ENCODE measurements around the gene WDFY1.

Gene WDFY1

GRCh38 chr2:223918671-223919134, 26.4 kb downstream of the WDFY1 start:
- TF ChIP-seq FOXP2 (optimal IDR thresholded peaks at IDR 0.05; ENCODE audit: borderline replicate concordance, extremely low read depth, extremely low read length, insufficient read depth): no peak
- no peak for TF ChIP-seq SIN3A (IDR thresholded peaks at IDR 0.05; ENCODE audit: borderline replicate concordance, insufficient read depth, low read length)
- TF ChIP-seq POLR2AphosphoS5 (IDR thresholded peaks at IDR 0.05; ENCODE audit: low read depth, low read length): no peak
- TF ChIP-seq REST (IDR thresholded peaks at IDR 0.05; ENCODE audit: insufficient read depth in 1 of 2, low read depth in 2 of 2, low read length in 2 of 2): no peak
- TF ChIP-seq TAF1 (IDR thresholded peaks at IDR 0.05; ENCODE audit: borderline replicate concordance, insufficient read depth, low read length): no peak

- TF ChIP-seq REST (IDR thresholded peaks at IDR 0.05; ENCODE audit: insufficient read depth in 1 of 2, low read depth in 2 of 2, low read length in 2 of 2) (no peak), TAF1 (IDR thresholded peaks at IDR 0.05; ENCODE audit: borderline replicate concordance, insufficient read depth, low read length) (no peak), FOXP2 (optimal IDR thresholded peaks at IDR 0.05; ENCODE audit: borderline replicate concordance, extremely low read depth, extremely low read length, insufficient read depth) (no peak), POLR2AphosphoS5 (IDR thresholded peaks at IDR 0.05; ENCODE audit: low read depth, low read length) (no peak), SIN3A (IDR thresholded peaks at IDR 0.05; ENCODE audit: borderline replicate concordance, insufficient read depth, low read length) (no peak)
Measured at GRCh38 chr2:223916181-223916920, 28.8 kb downstream of the WDFY1 start.

- TF ChIP-seq POLR2AphosphoS5 (IDR thresholded peaks at IDR 0.05; ENCODE audit: low read depth, low read length) (no peak), REST (IDR thresholded peaks at IDR 0.05; ENCODE audit: insufficient read depth in 1 of 2, low read depth in 2 of 2, low read length in 2 of 2) (no peak), FOXP2 (optimal IDR thresholded peaks at IDR 0.05; ENCODE audit: borderline replicate concordance, extremely low read depth, extremely low read length, insufficient read depth) (no peak), SIN3A (IDR thresholded peaks at IDR 0.05; ENCODE audit: borderline replicate concordance, insufficient read depth, low read length) (no peak), TAF1 (IDR thresholded peaks at IDR 0.05; ENCODE audit: borderline replicate concordance, insufficient read depth, low read length) (no peak)
Measured at GRCh38 chr2:223915071-223915470, 30.1 kb downstream of the WDFY1 start.

GRCh38 chr2:223914324-223914723, 30.8 kb downstream of the WDFY1 start:
- TF ChIP-seq SIN3A (IDR thresholded peaks at IDR 0.05; ENCODE audit: borderline replicate concordance, insufficient read depth, low read length): no peak
- no peak for TF ChIP-seq POLR2AphosphoS5 (IDR thresholded peaks at IDR 0.05; ENCODE audit: low read depth, low read length)
- TF ChIP-seq TAF1 (IDR thresholded peaks at IDR 0.05; ENCODE audit: borderline replicate concordance, insufficient read depth, low read length): no peak
- TF ChIP-seq FOXP2 (optimal IDR thresholded peaks at IDR 0.05; ENCODE audit: borderline replicate concordance, extremely low read depth, extremely low read length, insufficient read depth): no peak
- TF ChIP-seq REST (IDR thresholded peaks at IDR 0.05; ENCODE audit: insufficient read depth in 1 of 2, low read depth in 2 of 2, low read length in 2 of 2): no peak
